Measurements from ENCODE around the gene SKOR2.
A peak's percentile ranks its signal among the peaks of the same experiment; 100 is the strongest.
"Not testable (repeated sequence)": the region's sequence is repeated elsewhere in the genome, so short reads cannot be mapped to it uniquely, and the experiment has no call there.

Gene SKOR2

GRCh38 chr18:47254341-47254939, 3.0 kb upstream of the SKOR2 start:
- DNase-seq: peak; percentile 60

GRCh38 chr18:47253101-47253654, 1.7 kb upstream of the SKOR2 start:
- DNase-seq: no peak

DNA sequence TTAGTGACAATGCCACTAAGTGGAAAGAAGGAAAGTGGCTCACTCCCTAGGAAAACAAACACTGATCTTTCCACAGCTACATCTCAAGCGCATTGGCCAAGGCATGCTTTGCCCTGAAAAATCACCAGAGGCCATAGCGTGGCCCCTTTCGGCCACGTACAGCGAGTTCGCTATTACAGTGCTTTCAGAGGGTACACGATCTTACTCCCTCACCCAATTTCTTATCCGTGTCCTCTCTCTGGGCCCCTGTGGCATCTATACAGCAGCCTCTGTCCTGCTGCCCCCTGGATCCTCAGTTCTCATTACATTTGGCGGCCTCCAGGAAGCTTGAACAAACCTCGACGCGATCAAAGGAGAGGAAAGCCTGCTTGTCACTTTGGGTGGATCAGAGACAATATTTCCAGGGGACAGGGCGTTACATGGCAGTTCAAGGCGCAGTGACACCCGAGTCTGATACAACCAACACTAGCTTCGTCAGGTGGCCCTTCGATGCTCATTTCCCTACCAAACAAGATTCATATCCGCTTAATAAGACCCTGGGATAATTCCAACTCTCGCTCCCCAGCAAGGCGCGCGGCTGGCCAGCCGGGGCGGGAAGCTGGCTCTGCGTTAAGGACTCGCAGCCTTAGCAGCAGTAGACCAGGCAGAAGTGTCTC, 941 bp downstream of the SKOR2 start:
- no peak for DNase-seq

- DNase-seq: no peak
Measured at GRCh38 chr18:47249314-47249981, 2.0 kb downstream of the SKOR2 start.

- no peak for DNase-seq
Measured at GRCh38 chr18:47248604-47249313, 2.7 kb downstream of the SKOR2 start.

- no peak for DNase-seq
Measured at GRCh38 chr18:47248115-47248603, 3.3 kb downstream of the SKOR2 start.

- DNase-seq: no peak
Measured at GRCh38 chr18:47247416-47248114, 3.9 kb downstream of the SKOR2 start.

DNA sequence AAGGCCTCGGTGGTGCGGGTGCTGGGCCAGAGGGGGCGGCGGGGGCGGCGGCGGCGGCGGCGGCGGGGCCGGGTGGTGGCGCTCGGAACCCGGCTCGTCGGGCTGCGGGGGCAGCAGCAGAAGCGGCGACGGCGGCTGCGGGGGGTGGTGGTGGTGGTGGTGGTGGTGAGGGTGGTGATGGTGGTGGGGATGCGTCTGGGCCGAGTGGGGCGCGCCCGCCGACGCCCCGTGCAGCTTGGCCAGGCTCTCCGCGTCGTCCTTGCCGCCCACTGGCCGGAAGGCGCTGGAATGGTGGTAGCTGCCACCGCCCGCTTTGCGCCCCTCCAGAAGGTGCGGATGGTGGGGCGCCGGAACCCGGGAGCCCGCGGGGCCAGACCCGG, 4.4 kb downstream of the SKOR2 start:
- DNase-seq: no peak

DNA sequence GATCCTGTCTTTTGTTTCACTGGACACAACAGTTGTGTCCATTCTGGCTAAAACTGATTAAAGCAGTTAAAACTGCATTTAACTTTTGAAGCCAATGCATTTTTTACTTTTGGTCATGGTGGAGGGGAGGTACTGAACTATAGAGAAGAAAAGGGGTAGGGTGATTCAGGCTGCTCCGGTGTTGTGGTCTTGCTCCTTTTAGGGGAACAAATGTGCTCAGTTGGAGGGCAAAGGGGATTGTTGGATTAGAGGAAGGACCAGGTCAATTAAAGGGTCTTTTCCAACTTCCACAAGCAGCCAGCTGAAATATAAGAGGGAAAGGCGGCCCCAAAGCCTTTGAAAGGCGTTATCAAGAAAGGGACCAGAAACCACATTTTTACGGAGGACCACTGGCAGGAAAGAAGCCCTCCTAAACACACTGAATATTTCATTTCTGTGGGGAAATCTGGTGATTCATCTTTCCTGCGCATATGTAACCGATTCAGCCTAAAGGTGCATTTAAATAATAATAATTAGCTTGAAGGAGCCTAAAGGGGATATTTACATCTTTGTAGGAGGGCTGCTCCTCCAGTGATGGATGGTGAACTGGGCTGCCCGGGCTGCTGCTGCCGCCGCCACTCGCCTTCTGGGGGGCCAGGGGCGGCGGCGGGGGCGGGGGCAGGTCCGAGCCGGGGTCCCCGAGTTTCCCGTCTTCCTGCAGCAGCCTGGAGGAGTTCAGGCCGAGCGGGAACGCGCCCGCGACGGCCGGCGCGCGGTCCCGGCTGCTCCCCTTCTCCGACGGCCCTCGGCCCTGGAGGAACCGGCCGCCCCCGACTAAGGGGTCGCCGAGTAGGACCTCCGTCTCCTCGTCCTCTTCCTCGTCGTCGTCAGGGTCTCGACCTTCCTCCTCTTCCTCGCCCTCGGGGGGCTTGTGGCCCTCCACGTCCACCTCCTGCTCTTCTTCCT, 5.2 kb downstream of the SKOR2 start:
- no peak for DNase-seq

GRCh38 chr18:47244086-47244485, 7.4 kb downstream of the SKOR2 start:
- no peak for DNase-seq

DNA sequence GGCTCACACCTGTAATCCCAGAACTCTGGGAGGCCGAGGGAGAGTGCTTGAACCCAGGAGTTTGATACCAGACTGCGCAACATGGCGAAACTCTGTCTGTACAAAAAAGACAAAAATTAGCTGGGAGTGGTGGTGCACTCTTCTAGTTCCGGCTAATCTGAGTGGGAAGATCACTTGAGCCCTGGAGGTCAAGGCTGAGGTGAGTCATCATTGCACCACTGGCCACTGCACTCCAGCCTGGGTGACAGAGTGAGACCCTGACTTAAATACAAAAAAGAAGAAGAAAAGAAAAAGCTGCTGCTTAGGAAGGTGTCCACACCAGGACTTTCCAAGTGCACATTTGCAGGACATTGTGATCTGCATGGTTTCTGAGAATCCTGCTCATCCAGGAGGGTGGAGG, 16.4 kb downstream of the SKOR2 start:
- DNase-seq: no peak

- DNase-seq: no peak
Measured at GRCh38 chr18:47226660-47227059, 24.8 kb downstream of the SKOR2 start.

DNA sequence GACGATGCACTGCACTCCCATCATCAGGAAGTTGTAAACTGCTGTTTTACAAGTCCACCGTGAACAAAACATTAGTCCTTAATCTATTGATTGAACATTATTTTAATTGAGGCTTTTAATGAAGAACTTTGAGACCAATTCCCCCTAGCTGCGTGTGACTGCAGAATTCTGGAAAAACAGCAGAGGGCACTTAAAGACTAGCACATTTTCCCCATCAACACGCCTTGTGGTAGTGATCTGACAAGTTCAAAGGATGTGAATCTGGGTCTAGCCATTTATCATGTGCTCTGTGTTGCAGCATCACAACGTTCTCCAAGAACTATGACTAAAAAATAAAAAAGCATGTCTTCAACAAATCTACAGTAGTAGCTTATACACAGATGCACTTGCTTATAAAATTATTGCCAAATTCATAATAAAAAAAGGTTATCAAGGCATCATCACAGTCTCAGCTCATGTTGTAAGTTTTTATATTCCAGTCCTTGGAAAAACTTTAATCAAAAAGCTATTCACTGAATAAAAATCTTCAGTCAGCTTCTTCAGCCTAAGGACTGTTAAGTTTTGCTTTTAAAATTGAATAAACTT, 35.8 kb downstream of the SKOR2 start:
- DNase-seq: peak; percentile 15

GRCh38 chr18:47209171-47209570, 42.3 kb downstream of the SKOR2 start:
- DNase-seq: no peak

DNA sequence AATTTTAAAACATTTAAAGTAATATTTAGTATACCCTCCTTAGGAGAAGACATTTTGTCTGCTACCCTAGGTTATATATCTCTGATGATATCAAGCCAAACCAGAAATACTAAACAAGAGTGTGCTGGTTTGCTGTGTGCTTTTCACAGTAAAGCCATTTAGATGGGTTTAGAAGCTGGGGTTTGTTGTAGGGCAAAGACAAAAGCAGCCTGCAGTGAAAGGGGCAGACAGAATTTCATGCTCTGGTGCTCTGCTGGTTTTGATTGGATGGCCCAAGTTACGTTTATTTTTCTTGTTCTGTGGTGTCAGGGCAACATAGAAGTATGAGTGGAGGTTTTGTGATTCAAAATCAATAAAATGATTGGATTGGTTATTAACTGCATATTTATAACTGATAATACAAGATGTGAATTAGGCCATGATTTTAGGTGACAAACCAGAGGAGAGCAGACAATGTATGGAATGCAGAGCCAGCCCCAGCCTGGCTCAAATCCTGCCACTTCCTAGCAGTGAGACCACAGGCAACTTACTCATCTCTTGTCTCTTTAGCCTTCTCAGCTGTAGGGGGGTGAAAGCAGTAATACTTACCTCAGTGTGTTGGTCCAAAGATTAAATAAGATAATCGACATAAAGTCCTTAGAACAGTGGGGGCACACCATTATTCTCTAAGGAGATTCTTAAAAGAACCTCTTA, 44.4 kb downstream of the SKOR2 start:
- no peak for DNase-seq

- DNase-seq: peak; percentile 45
Measured at GRCh38 chr18:47204908-47205522, 46.4 kb downstream of the SKOR2 start.

- no peak for DNase-seq
Measured at GRCh38 chr18:47203626-47204464, 47.6 kb downstream of the SKOR2 start.

GRCh38 chr18:47195961-47196360, 55.5 kb downstream of the SKOR2 start:
- DNase-seq: not testable (repeated sequence)

DNA sequence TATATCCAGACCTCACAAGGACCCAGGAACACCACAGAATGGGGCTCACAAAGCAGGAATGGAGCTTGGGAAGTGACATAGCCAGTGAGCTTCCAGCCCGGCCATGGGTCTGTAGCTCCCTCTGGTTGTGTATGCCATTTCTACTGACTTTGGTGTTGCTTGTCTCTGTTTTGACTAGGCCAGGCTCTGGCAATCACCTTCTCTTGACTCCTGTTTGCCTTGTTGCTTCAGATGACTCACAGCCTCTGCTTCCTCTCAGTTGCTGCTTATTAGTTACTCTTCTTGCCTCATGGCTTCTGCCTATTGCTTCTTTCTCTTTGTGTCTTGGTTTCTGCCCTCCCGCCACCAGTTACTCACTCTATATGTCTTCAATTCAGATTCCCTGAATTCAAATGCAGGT, 59.5 kb downstream of the SKOR2 start:
- DNase-seq: no peak
